ENCODE measurements around the gene APOC3.
"Not testable (repeated sequence)": the region's sequence is repeated elsewhere in the genome, so short reads cannot be mapped to it uniquely, and the experiment has no call there.

The APOC3 gene

GRCh38 chr11:116829525-116830183, at the start of gene APOC3:
Gene APOC3, plus strand, starts transcription at chr11:116829907. Its CDS starts 676 bp downstream, at chr11:116830583.
- DNase-seq (ENCODE audit: low read depth in 2 of 3, low spot score in 2 of 3): no peak

GRCh38 chr11:116782728-116783127, 47.0 kb upstream of the APOC3 start:
- DNase-seq (ENCODE audit: low read depth in 2 of 3, low spot score in 2 of 3): no peak

DNA sequence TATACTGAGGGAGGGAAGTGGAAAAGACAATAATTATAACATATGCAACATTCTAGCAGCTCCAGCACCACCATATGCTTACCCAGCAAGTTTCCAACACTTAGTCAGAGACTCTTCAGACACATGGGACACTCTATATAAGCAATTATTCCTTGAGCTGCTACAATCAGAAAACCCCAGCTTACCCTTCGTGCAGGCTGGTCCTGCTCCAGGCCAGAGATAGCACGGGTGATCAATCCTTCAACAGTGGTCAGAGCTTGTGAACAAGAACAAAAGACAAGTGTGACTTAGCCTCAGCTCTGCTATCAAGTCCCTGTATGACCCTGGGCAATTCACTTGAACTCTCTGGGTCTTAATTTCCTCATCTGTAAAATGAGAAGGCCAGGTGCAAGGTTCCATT, 43.4 kb upstream of the APOC3 start:
- no peak for DNase-seq (ENCODE audit: low read depth in 2 of 3, low spot score in 2 of 3)

- DNase-seq (ENCODE audit: low read depth in 2 of 3, low spot score in 2 of 3): no peak
Measured at GRCh38 chr11:116786966-116787365, 42.7 kb upstream of the APOC3 start.

DNA sequence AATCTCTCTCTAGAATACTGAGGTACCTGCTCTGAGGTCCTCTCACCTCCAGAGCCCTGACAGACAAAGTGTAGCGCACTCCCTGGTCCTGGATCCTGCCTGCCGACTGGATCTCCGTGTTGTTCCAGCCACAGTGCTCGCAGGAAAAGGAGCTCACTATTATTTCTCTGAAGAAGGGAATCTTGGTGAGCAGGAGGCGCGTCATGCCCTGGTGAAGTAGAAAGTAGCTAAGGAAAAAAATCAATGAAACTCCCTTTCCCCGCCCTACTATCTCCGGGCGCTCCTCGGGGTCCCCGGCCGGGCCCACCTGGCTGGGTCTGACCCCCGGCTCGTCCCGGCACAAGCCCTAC, 42.3 kb upstream of the APOC3 start:
- no peak for DNase-seq (ENCODE audit: low read depth in 2 of 3, low spot score in 2 of 3)

- DNase-seq (ENCODE audit: low read depth in 2 of 3, low spot score in 2 of 3): peak; percentile 62 to 70 (median 63)
Measured at GRCh38 chr11:116787786-116788486, 41.8 kb upstream of the APOC3 start, which contains the start of gene ZPR1. Gene ZPR1, minus strand, starts transcription at chr11:116788023. Its CDS starts 33 bp downstream, at chr11:116787990.

DNA sequence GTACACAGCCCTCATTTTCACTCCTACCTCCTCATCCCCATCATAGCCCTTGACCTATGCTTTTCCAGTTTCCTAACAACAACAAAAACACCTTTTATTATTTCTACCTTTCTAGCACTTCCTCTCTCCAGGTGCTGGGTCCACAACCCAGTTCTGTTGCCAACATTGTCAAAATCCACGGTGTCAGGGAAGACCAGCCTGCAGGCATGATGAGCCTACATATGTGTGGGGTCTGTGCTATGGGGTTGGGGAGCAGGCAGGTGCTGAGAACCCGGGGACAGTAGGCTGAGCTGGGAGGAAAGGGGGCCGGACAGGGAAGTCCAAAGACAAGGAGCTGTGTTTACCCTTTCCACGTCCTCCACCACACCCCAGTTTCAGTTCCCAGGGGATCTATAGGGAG, 41.2 kb upstream of the APOC3 start:
- DNase-seq (ENCODE audit: low read depth in 2 of 3, low spot score in 2 of 3): no peak

- DNase-seq (ENCODE audit: low read depth in 2 of 3, low spot score in 2 of 3): no peak
Measured at GRCh38 chr11:116788975-116789374, 40.7 kb upstream of the APOC3 start.

DNA sequence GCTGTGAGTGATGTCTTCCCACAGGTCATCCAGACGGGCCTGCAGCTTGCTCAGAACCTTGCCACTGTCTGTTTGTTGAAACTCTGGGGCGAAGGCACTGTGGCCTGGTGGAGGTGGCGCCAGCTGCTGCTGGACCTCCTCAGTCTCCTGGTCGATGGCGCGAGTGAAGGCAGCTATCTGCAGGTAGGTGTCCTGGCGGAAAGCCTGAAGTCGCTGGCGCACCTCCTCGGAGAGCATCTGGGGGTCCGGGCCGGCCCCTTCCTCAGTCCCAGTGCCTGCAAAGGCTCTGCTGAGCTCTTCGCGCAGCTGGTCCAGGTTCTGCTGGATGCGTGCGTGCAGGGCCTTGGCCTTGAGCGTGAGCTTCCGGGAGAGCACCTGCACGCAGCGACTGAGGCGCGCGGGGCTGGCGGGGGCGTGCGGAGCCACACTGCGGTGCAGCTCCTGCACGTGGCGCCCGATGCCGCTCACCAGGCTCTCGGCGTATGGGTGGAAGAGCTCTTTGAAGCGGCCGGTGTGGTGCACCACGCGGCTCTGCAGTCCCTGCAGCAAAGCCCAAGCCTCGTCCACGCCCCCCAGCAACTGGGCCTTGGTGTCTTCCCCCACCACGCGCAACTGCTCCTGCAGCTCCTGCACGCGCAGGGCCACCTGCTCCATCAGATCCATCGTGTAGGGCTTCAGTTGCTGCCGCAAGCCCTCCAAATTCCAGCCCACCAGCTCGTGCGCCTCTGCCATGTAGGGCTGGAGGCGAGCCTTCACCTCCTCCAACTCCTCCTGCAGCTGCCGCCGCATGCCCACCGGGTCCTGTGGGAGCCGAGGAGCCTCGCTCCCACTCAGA, 39.3 kb upstream of the APOC3 start:
- DNase-seq (ENCODE audit: low read depth in 2 of 3, low spot score in 2 of 3): no peak

DNA sequence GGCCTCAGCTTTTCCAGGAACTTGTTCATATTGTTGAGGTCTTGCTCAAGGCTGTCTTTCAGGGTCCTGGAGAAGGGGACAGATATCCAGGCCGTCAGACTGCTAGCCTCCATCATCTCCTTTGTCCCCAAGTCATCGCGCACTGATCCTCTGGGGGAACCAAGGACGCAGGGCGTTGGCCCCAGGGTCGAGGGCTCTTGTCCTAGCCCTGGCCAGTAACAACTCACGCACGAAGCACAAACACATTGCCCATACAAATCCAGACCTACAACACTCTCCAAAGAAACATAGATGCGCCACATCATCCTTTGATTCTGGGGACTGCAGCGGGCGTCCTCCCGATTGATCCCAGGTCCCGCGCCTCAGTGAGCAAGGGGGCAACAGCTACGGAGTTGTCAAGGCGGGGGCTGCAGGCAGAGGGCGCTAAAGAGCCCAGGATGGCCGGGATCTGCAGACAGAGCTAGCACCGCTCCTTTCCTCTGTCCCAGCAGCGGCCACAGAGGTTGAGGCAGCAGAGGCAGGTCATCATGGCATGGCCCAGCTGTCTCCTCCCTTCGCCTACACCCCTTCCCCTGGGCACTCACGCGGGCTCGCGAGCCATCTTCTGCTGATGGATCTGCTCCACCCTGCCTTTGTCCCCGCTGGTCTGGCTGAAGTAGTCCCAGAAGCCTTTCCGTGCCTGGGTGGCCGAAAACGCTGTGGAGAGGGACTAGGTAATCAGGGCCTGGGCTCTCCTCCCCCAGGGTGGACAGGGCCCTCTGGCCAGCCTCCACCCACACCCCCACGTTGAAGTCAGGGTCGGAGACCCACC, 38.5 kb upstream of the APOC3 start:
- DNase-seq (ENCODE audit: low read depth in 2 of 3, low spot score in 2 of 3): peak; percentile 52 to 79 (median 76)

DNA sequence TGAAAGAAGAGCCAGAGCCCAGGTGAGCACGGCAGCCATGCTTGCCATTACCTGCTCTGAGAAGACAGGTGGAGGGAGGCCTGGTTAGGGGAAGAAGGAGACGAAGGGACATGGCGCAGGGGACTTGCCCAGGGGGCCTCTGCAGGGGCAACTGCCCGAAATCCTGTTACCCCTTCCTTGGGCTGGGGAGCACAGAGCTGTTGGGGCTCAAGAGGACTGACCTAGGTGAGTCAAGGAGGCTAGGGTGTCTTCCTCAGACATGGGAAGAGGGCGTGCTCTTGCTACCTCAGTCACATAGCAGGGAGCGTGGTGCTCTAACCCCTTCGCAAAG, 37.9 kb upstream of the APOC3 start, which contains the start of gene APOA5:
APOA5 (minus strand) TSS at position 67 of the 331 bp plus-strand sequence; CDS start at position 48, 19 bp downstream.
- no peak for DNase-seq (ENCODE audit: low read depth in 2 of 3, low spot score in 2 of 3)

DNA sequence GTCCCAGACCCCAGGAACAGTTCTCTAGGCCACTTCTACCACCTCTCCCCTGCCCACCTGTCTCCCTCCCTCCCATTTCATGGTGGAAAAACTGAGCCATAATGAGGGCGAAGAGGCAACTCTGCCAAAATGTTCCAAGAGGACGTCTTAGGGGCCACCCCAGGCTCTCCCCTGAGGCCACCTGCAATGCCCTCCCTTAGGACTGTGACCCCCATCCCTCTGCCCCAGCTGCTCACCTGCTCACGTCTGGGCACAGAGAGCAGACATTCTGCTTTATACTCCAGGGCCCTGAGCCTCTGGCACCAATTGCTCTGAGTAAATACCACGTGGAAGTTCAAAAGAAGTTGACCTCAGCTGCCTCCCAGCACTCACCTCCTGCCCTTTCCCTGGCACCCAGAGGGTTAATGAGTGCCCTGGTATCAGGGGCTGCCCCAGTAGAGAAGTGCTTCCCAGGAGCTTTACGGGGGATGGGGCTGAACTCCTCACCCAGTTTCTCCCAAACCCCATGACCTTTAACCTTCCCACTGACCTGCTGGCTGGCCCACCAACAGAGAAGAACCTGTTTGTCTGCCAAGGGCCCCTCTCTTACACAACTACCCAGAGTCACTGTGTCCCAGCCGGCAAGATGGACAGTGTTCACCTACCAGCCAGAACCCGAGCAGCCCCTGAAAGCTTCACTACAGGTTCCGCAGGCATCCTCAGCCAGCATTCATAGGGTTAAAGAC, 37.4 kb upstream of the APOC3 start:
- DNase-seq (ENCODE audit: low read depth in 2 of 3, low spot score in 2 of 3): no peak

GRCh38 chr11:116792869-116793771, 36.6 kb upstream of the APOC3 start:
- DNase-seq (ENCODE audit: low read depth in 2 of 3, low spot score in 2 of 3): no peak

DNA sequence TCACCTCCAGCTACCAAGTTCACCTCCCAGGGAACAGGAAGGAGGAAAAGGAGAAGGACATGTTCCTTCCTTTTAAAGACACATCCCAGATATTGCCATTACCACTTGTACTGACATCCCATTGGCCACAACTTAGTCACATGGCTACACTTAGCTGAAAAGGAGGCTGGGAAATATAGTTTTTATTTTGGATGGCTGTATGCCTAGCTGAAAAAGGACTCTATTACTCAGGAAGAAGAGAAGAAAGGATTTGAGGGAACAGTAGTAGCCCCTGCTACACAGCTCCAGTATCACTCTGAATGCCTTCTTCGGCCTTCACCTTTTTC, 36.0 kb upstream of the APOC3 start:
- no peak for DNase-seq (ENCODE audit: low read depth in 2 of 3, low spot score in 2 of 3)

DNA sequence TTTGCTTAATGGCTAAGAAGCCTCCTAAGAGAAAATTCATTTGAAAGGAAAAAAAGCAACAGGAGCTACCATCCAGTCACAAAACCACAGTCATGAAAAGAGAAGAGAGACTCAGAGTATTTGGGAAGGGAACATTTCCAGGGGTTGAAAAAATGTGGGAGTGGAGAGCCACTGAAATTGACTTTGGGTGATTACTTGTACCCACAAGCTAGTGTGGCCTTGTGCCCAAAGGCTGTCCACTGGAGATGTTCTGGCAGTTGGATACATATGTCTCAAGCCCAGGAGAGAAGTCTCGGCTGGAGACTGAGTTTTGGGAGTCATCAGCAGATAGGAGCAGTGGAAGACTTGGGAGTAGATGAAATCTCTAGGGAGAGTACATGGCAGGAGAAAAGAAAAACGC, 34.9 kb upstream of the APOC3 start:
- no peak for DNase-seq (ENCODE audit: low read depth in 2 of 3, low spot score in 2 of 3)

DNA sequence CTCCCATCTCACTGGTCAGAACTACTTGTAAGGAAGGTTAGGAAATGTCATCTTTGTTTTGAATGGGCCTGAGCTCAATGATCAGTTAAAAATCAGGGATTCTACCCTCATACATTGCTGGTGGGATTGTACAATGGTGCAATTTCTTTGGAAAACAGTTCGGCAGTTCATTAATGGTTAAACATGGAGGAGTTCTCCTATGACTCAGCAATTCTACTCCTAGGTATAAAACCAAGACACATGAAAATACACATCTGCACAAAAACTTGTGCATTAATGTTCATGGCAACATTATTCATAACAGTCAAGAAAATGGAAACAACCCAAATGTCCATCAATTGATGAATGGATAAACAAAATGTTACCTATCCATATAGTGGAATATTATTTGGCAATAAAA, 33.2 kb upstream of the APOC3 start:
- no peak for DNase-seq (ENCODE audit: low read depth in 2 of 3, low spot score in 2 of 3)

GRCh38 chr11:116797816-116798215, 31.9 kb upstream of the APOC3 start:
- no peak for DNase-seq (ENCODE audit: low read depth in 2 of 3, low spot score in 2 of 3)

DNA sequence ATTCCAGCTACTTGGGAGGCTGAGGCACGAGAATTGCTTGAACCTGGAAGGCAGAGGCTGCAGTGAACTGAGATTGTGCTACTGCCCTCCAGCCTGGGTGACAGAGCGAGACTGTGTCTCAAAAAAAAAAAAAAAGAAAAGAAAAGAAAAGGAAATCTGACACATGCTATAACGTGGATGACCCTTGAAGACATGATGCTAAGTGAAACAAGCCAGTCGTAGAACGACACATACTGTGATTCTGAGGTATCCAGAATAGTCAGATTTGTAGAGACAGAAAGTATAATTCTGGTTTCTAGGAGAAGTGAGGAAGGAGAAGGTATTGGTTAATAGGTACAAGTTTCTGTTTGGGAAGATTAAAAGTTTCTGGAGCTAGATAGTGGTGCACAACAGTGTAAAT, 31.3 kb upstream of the APOC3 start:
- DNase-seq (ENCODE audit: low read depth in 2 of 3, low spot score in 2 of 3): no peak

GRCh38 chr11:116800610-116801009, 29.1 kb upstream of the APOC3 start:
- no peak for DNase-seq (ENCODE audit: low read depth in 2 of 3, low spot score in 2 of 3)

DNA sequence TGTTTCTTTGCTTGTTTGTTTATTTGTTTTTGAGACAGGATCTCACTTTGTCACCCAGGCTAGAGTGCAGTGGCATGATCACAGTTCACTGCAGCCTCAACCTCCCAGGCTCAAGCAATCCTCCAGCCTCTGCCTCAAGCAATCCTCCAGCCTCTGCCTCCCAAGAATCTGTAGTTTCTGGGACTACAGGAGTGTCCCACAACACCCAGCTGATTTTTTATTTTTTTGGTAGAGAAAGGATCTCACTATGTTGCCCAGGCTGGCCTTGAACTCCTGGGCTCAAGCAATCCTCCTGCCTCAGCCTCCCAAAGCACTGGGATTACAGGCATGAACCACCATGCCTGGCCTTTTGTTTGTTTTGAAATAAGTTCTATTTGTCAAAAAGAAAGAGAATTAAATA, 28.0 kb upstream of the APOC3 start:
- not testable (repeated sequence) for DNase-seq (ENCODE audit: low read depth in 2 of 3, low spot score in 2 of 3)

All from activated CD8-positive, alpha-beta memory T cell treated with anti-CD3 and anti-CD28 coated beads for 48 hours (primary cell).